Glutamatergic neuron (in vitro differentiated cells): ENCODE measurements around the gene AFF1. TPM values are rescaled to one million over a fixed set of nuclear protein-coding genes. Genes with fewer than 3 reads are reported as not detected.

Experiments
- DNase-seq: peaks from one replicate; pipeline ENCODE4 v3.0.0; 2022
- H3K27ac Mint-ChIP-seq: one replicate; pipeline ENCODE4 v1.8.0; 2020; ENCODE audit warnings: mild to moderate bottlenecking, mixed read lengths, inconsistent platforms; ENCODE audit not compliant: unreplicated experiment
- H3K27me3 Mint-ChIP-seq: one replicate; pipeline ENCODE4 v1.8.0; 2020; ENCODE audit warnings: mild to moderate bottlenecking, moderate library complexity, mixed read lengths, inconsistent platforms; ENCODE audit not compliant: unreplicated experiment
- H3K36me3 Mint-ChIP-seq: one replicate; pipeline ENCODE4 v1.8.0; 2020; ENCODE audit warnings: mild to moderate bottlenecking, mixed read lengths, inconsistent platforms; ENCODE audit not compliant: unreplicated experiment
- H3K4me1 Mint-ChIP-seq: one replicate; pipeline ENCODE4 v1.8.0; 2020; ENCODE audit warnings: mild to moderate bottlenecking, low read depth, mixed read lengths, inconsistent platforms; ENCODE audit not compliant: unreplicated experiment
- H3K4me3 Mint-ChIP-seq: one replicate; pipeline ENCODE4 v1.8.0; 2020; ENCODE audit warnings: mild to moderate bottlenecking, mixed read lengths, inconsistent platforms; ENCODE audit not compliant: unreplicated experiment
- H3K9me3 Mint-ChIP-seq: one replicate; pipeline ENCODE4 v1.8.0; 2020; ENCODE audit warnings: mild to moderate bottlenecking, moderate library complexity, mixed read lengths, inconsistent platforms; ENCODE audit not compliant: unreplicated experiment
- total RNA-seq: library from RNA; stranded (reverse); fragmentation: NEBNext Ultra II Directional; extraction: Animal tissue kit (Norgen Biotek cat#: 25700); gene quantifications from one replicate; pipeline ENCODE4 v1.2.1, GENCODE V29; 2021; ENCODE audit not compliant: unreplicated experiment
- TF ChIP-seq, protein P1 (sequence below): fragments of 200-600 bp; sonication (generic); IDR thresholded peaks from one replicate; pipeline ENCODE4 v1.5.0; 2021; ENCODE audit not compliant: partially characterized antibody, unreplicated experiment

Gene AFF1
- total RNA-seq, 1 donor from 2014 or later = 42.5 TPM

DNA sequence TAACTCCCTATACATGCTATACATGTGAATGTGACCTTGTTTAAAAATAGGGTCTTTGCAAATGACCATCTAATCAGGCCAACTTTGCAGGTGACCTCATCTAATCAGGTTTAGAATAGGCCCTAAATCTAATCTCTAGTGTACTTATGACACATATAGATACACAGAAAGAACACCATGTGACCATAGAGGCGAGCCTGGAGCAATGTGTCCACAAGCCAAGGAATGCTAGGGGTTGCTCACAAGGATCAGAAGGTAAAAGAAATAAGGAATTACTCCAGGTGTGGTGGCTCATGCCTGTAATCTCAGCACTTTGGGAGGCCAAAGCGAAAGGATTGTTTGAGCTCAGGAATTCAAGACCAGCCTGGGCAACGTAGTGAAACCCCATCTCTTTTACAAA is 32.9 kb upstream of the AFF1 start:
- Mint-ChIP-seq H3K4me1 (no peaks in the 10 kb centered on the region), H3K27me3 (peaks cover 1% of the 10 kb centered on the region), H3K27ac (no peak overlapping the region), H3K4me3 (no peak overlapping the region), H3K36me3 (no peaks in the 10 kb centered on the region), H3K9me3 (peaks cover 2% of the 10 kb centered on the region)
- TF ChIP-seq, protein P1, sequence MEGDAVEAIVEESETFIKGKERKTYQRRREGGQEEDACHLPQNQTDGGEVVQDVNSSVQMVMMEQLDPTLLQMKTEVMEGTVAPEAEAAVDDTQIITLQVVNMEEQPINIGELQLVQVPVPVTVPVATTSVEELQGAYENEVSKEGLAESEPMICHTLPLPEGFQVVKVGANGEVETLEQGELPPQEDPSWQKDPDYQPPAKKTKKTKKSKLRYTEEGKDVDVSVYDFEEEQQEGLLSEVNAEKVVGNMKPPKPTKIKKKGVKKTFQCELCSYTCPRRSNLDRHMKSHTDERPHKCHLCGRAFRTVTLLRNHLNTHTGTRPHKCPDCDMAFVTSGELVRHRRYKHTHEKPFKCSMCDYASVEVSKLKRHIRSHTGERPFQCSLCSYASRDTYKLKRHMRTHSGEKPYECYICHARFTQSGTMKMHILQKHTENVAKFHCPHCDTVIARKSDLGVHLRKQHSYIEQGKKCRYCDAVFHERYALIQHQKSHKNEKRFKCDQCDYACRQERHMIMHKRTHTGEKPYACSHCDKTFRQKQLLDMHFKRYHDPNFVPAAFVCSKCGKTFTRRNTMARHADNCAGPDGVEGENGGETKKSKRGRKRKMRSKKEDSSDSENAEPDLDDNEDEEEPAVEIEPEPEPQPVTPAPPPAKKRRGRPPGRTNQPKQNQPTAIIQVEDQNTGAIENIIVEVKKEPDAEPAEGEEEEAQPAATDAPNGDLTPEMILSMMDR = no peak
- DNase-seq = no peak

DNA sequence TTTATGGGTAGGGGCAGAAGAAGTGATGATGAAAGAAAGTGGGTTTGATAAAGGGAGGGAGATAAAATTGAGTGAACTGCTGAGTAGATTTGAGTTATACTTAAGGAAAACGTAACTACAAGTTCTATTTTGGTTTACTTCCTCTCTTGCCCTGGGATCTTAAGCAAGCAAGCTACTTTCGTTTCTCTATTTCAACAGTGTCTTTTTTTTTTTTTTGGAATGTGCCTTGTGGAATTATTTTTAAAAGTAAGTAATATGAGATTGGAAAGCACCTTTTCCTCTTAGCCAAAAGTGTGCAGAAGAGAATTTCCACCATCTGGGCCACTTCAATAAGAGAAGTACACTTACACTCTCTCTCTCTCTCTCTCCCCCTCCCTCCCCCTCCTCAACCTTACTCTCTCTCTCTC is 26.6 kb upstream of the AFF1 start:
- H3K4me3 Mint-ChIP-seq = no peak overlapping the region
- no peaks in the 10 kb centered on the region for H3K36me3 Mint-ChIP-seq
- H3K27ac Mint-ChIP-seq = no peak overlapping the region
- H3K4me1 Mint-ChIP-seq = no peaks in the 10 kb centered on the region
- DNase-seq = no peak
- TF ChIP-seq, protein P1 = no peak
- H3K9me3 Mint-ChIP-seq = peaks cover 2% of the 10 kb centered on the region
- H3K27me3 Mint-ChIP-seq = no peaks in the 10 kb centered on the region

DNA sequence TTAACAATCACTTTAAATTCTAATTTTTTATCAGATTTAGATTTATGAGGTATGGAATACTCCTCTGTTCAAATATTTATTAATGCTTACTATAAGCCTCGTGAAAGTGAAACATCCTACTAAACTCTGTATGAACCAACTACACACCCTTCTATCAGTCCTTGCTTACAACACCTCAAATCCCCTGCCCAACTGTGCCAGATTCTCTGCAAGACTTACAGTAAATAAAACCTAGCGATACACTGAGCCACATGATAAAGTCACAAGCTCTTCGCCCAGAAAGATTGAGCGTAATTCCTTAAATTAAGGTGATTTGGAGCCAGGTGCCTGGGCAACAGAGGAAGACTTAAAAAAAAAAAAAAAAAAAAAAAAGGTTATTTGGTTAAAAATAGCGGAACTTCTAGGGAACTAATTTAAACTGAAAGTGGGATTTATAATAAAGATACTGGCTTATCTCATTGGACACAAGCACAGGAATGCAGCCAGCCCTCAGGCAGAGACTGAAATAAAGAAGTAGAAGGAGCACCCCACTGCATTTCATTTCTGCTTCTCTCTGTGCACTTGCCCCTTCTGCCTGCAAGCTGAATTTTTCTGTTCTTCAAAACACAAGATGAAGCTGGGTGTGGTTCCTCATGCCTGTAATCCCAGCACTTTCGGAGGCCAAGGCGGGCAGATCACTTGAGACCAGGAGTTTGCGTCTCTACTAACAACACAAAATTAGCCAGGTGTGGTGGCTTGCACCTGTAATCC is 25.1 kb upstream of the AFF1 start:
- H3K4me1 Mint-ChIP-seq = no peaks in the 10 kb centered on the region
- no peak for DNase-seq
- no peaks in the 10 kb centered on the region for H3K36me3 Mint-ChIP-seq
- no peaks in the 10 kb centered on the region for H3K9me3 Mint-ChIP-seq
- TF ChIP-seq, protein P1 = no peak
- no peak overlapping the region for H3K4me3 Mint-ChIP-seq
- peaks cover 2% of the 10 kb centered on the region for H3K27me3 Mint-ChIP-seq
- no peak overlapping the region for H3K27ac Mint-ChIP-seq

DNA sequence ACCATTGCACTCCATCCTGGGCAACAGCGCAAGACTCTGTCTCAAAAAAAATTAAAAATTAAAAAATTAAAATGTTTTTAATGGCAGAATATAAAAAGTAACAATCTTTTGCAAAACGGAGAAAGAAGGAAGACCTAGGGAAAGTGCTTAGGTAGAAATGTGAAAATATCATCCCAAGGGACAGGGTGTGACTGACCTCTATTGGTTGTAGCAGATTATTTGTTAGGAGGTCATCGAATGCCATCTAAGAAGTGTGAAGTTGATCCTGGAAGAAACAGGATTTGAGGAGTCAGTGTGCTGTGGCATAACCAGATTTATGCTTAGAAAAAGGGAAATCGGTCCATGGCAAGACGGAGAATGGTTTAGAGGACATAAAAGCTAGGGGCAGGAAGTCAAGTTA is 24.4 kb upstream of the AFF1 start:
- no peaks in the 10 kb centered on the region for H3K4me1 Mint-ChIP-seq
- H3K27me3 Mint-ChIP-seq = peaks cover 2% of the 10 kb centered on the region
- TF ChIP-seq, protein P1 = no peak
- H3K9me3 Mint-ChIP-seq = no peaks in the 10 kb centered on the region
- H3K27ac Mint-ChIP-seq = no peak overlapping the region
- no peaks in the 10 kb centered on the region for H3K36me3 Mint-ChIP-seq
- no peak overlapping the region for H3K4me3 Mint-ChIP-seq
- DNase-seq = no peak

DNA sequence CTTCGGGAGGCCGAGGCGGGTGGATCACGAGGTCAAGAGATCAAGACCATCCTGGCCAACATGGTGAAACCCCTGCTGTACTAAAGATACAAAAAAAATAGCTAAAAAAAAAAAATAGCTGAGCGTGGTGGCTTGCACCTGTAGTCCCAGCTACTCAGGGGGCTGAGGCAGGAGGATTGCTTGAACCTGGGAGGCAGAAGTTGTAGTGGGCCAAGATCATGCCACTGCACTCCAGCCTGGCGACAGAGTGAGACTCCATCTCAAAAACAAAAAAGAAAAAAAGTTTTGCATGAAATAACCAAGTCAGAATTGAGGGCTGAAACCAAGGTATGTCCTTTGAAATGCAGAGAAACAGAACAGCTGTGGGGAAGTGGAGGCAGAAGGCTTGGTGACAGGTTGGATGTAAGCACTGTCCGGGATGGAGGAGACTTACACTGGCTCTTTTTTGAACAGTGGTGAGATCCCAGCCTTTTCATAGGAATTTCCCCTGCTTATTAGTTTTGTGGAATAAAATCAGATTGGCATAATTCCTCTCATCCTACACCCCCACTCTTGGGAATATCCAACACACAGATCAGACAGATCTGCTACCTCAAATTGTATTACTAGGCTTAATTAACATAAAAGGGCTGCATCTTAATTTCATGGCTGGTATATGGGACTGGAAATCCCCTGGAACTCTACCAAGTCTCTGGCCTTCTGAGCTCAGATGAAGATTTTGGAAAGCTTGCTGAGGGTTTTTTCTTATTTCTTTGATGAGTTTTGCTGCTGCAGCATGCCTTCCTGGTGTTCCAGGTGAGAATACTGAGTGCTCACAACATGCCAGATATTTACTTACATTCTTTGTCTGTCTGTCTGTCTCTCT is 23.8 kb upstream of the AFF1 start:
- H3K4me3 Mint-ChIP-seq = no peak overlapping the region
- peaks cover 2% of the 10 kb centered on the region for H3K27me3 Mint-ChIP-seq
- H3K9me3 Mint-ChIP-seq = no peaks in the 10 kb centered on the region
- no peak for DNase-seq
- no peaks in the 10 kb centered on the region for H3K36me3 Mint-ChIP-seq
- TF ChIP-seq, protein P1 = no peak
- H3K4me1 Mint-ChIP-seq = no peaks in the 10 kb centered on the region
- H3K27ac Mint-ChIP-seq = no peak overlapping the region
